WTC11 (cell line): ENCODE data around the gene C6orf132. TPM values are rescaled to one million over a fixed set of nuclear protein-coding genes. Genes with fewer than 3 reads are reported as not detected.

Source experiments
- ATAC-seq: fragments of 200-7000 bp; cut with Tn5 transposase; 2 replicates; pipeline ENCODE4 v1.10.0; 2021; ENCODE audit warnings: mild to moderate bottlenecking, moderate library complexity
- CTCF ChIA-PET: fragments of 300-600 bp; sonication (Branson Sonifier 250); formaldehyde crosslinking; loops from one replicate; lab custom pipeline; 2021; ENCODE audit warnings: antibody characterized with exemption; lab: Charles Lee
- POLR2A ChIA-PET: fragments of 350-600 bp; sonication (Branson Sonifier 250); formaldehyde crosslinking; loops from one replicate; lab custom pipeline; 2021; ENCODE audit warnings: antibody characterized with exemption; lab: Charles Lee
- DNase-seq: peaks from one replicate; pipeline ENCODE4 v3.0.0; 2021; ENCODE audit warnings: low spot score
- H3K27ac Mint-ChIP-seq: 2 replicates; pipeline ENCODE4 v1.8.0; 2021; ENCODE audit warnings: mixed read lengths
- H3K27me3 Mint-ChIP-seq: 2 replicates; pipeline ENCODE4 v1.8.0; 2021; ENCODE audit warnings: low read depth, mild to moderate bottlenecking, moderate library complexity, mixed read lengths
- H3K36me3 Mint-ChIP-seq: 2 replicates; pipeline ENCODE4 v1.8.0; 2021; ENCODE audit warnings: mixed read lengths
- H3K4me1 Mint-ChIP-seq: 2 replicates; pipeline ENCODE4 v1.8.0; 2022; ENCODE audit warnings: mixed read lengths
- H3K4me3 Mint-ChIP-seq: 2 replicates; pipeline ENCODE4 v1.8.0; 2021; ENCODE audit warnings: mild to moderate bottlenecking, moderate library complexity, mixed read lengths
- H3K9me3 Mint-ChIP-seq: 2 replicates; pipeline ENCODE4 v1.8.0; 2021; ENCODE audit warnings: mixed read lengths
- AR ChIP-seq: fragments of 250-450 bp; sonication (Bioruptor Pico); IDR thresholded peaks from 2 replicates; pipeline ENCODE4 v1.9.0; 2021; ENCODE audit warnings: mild to moderate bottlenecking
- ATF1 ChIP-seq: sonication (generic); formaldehyde crosslinking; IDR thresholded peaks from 2 replicates; pipeline ENCODE4 v1.8.1; 2023; ENCODE audit warnings: mild to moderate bottlenecking, moderate library complexity, missing genetic modification reagents
- ATF6 ChIP-seq: sonication (generic); formaldehyde crosslinking; IDR thresholded peaks from 2 replicates; pipeline ENCODE4 v1.8.1; 2023; ENCODE audit warnings: mild to moderate bottlenecking, missing genetic modification reagents
- E2F1 ChIP-seq: sonication (generic); formaldehyde crosslinking; IDR thresholded peaks from 2 replicates; pipeline ENCODE4 v1.8.0; 2022; ENCODE audit warnings: mild to moderate bottlenecking, missing genetic modification reagents
- GTF2I ChIP-seq: fragments of 250-450 bp; sonication (Bioruptor Pico); conservative IDR thresholded peaks from 2 replicates; pipeline ENCODE4 v1.4.0; 2021; ENCODE audit warnings: mild to moderate bottlenecking
- HMGXB4 ChIP-seq: sonication (generic); formaldehyde crosslinking; IDR thresholded peaks from 2 replicates; pipeline ENCODE4 v1.8.1; 2023; ENCODE audit warnings: mild to moderate bottlenecking, moderate library complexity, missing genetic modification reagents
- JUN ChIP-seq: sonication (generic); formaldehyde crosslinking; IDR thresholded peaks from 2 replicates; pipeline ENCODE4 v1.8.0; 2023; ENCODE audit warnings: mild to moderate bottlenecking, missing genetic modification reagents
- NR2C2 ChIP-seq: sonication (generic); formaldehyde crosslinking; IDR thresholded peaks from 2 replicates; pipeline ENCODE4 v1.8.0; 2022; ENCODE audit warnings: mild to moderate bottlenecking, missing genetic modification reagents
- TEAD1 ChIP-seq: sonication (generic); formaldehyde crosslinking; IDR thresholded peaks from 2 replicates; pipeline ENCODE4 v1.8.0; 2022; ENCODE audit warnings: mild to moderate bottlenecking, missing genetic modification reagents
- TP53 ChIP-seq: sonication (generic); formaldehyde crosslinking; IDR thresholded peaks from 2 replicates; pipeline ENCODE4 v1.8.1; 2023; ENCODE audit warnings: mild to moderate bottlenecking, missing genetic modification reagents
- USF1 ChIP-seq: sonication (generic); formaldehyde crosslinking; IDR thresholded peaks from 2 replicates; pipeline ENCODE4 v1.8.0; 2022; ENCODE audit warnings: mild to moderate bottlenecking, missing genetic modification reagents
- ZNF121 ChIP-seq: sonication (generic); formaldehyde crosslinking; IDR thresholded peaks from 2 replicates; pipeline ENCODE4 v1.8.0; 2023; ENCODE audit warnings: missing genetic modification reagents
- ZNF263 ChIP-seq: sonication (generic); formaldehyde crosslinking; IDR thresholded peaks from 2 replicates; pipeline ENCODE4 v1.8.1; 2022; ENCODE audit warnings: low read depth, mild to moderate bottlenecking, moderate library complexity, missing genetic modification reagents
- ZNF532 ChIP-seq: fragments of 250-450 bp; sonication (Bioruptor Pico); IDR thresholded peaks from 2 replicates; pipeline ENCODE4 v1.9.0; 2021; ENCODE audit warnings: mild to moderate bottlenecking, borderline replicate concordance
- total RNA-seq: library from RNA; stranded (reverse); gene quantifications from 3 replicates; pipeline ENCODE4 v1.2.3, GENCODE V29; 2021

C6orf132 gene
- total RNA-seq, 1 experiment from 2014 or later: 52.6 TPM

- TF ChIP-seq ZNF532 (CRISPR knock-in tag) (no peak), TP53 (CRISPR knock-in tag) (no peak), JUN (no peak), ATF6 (CRISPR knock-in tag) (no peak), ZNF263 (CRISPR knock-in tag) (no peak), NR2C2 (CRISPR knock-in tag) (no peak)
- TF ChIP-seq, all 79 proteins: peak for 0
Measured at GRCh38 chr6:42095094-42095493, 47.3 kb downstream of the C6orf132 start (continued).

- no peak overlapping the region for H3K27ac Mint-ChIP-seq
- CTCF ChIA-PET: interaction anchor here (0.5 to 12.3 kb wide), 18 partner anchors 8 to 306 kb away, joined by 3 to 127 read pairs (median 4); partner anchors contain the start of gene TOMM6
- TF ChIP-seq HMGXB4 (CRISPR knock-in tag) (no peak), USF1 (CRISPR knock-in tag) (no peak), ZNF121 (peak; percentile 67), AR (no peak), TEAD1 (no peak), ATF1 (CRISPR knock-in tag) (no peak), E2F1 (no peak), GTF2I (CRISPR knock-in tag) (no peak)
- TF ChIP-seq, all 79 proteins: peak for 1
- Mint-ChIP-seq H3K9me3 (no peaks in the 10 kb centered on the region), H3K4me1 (peaks cover 22% of the 10 kb centered on the region), H3K36me3 (no peaks in the 10 kb centered on the region), H3K4me3 (peak overlapping the region; percentile 8; the same call in 1 of the 2 replicates), H3K27me3 (peaks cover 94% of the 10 kb centered on the region)
- DNase-seq (peak; percentile 46), ATAC-seq (peak; percentile 80)
- POLR2A ChIA-PET: no interaction called here
Measured at GRCh38 chr6:42093582-42094329, 48.7 kb downstream of the C6orf132 start.
